Keratinocyte (primary cell): Measurements from ENCODE around the gene SAMD14.

Experiments used
- CTCF ChIP-seq, 3 experiments: IDR thresholded peaks in 1 of 3; conservative IDR thresholded peaks in 1 of 3; optimal IDR thresholded peaks in 1 of 3; 2 replicates in 2 of 3; 3 replicates in 1 of 3; pipeline versions ENCODE3 to v1.5.1; 2011; ENCODE audit warnings: low read length in 3 of 3, mild to moderate bottlenecking in 3 of 3, moderate library complexity in 2 of 3, control low read depth in 1 of 3, inconsistent platforms in 1 of 3; ENCODE audit not compliant: insufficient read depth in 2 of 3; ENCODE audit errors: extremely low read depth in 1 of 3
- EZH2 ChIP-seq: IDR thresholded peaks from one replicate; pipeline ENCODE4 v1.6.1; 2012; ENCODE audit warnings: inconsistent platforms, mild to moderate bottlenecking, low read length, moderate library complexity

DNA sequence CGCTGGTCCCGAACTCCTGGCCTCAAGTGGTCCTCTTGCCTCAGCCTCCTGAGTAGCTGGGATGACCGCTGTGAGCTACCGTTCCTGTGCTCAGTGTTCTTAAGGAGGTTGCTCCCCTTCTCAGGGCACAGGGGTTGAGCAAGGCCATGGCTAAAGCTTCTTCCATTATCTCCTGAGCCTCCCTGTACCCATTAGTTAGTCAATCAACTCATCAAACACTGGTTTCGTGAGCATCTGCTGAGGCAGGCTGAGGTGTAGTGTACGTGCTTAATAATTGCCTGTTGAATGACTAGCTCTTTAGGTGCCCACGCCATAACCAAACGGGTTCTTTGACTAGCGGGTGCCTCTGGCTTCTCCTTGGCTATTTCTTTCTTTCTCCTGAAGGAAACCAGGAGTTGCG lies 47.5 kb upstream of the SAMD14 start:
- TF ChIP-seq CTCF (optimal IDR thresholded peaks at IDR 0.05 in 1 of 3, IDR thresholded peaks at IDR 0.05 in 1 of 3, conservative IDR thresholded peaks at IDR 0.05 in 1 of 3; ENCODE audit: extremely low read depth in 1 of 3, insufficient read depth in 2 of 3, low read length in 3 of 3) = no peak
- TF ChIP-seq EZH2 = no peak
